Astrocyte of the cerebellum (primary cell): ENCODE measurements around the gene IFIT3.
A peak's percentile ranks its signal among the peaks of the same experiment; 100 is the strongest.

Experiments used
- DNase-seq: peaks from one replicate; pipeline ENCODE4 v3.0.0-alpha.2; 2011; ENCODE audit warnings: low read depth
- H3K4me3 ChIP-seq: 2 replicates; pipeline ENCODE4 v1.5.1; 2011; ENCODE audit warnings: mild to moderate bottlenecking, low read depth, low read length, moderate library complexity
- in situ Hi-C: cut with HindIII; loops from 2 replicates; pipeline ENCODE4 v1.10.0; 2017; ENCODE audit warnings: low sequenced_read_pairs
- TF ChIP-seq, protein P1 (sequence below): IDR thresholded peaks from 2 replicates; pipeline ENCODE4 v1.5.1; 2012; ENCODE audit warnings: low read length, low read depth, moderate library complexity, mild to moderate bottlenecking; ENCODE audit errors: missing control alignments

IFIT3 gene

DNA sequence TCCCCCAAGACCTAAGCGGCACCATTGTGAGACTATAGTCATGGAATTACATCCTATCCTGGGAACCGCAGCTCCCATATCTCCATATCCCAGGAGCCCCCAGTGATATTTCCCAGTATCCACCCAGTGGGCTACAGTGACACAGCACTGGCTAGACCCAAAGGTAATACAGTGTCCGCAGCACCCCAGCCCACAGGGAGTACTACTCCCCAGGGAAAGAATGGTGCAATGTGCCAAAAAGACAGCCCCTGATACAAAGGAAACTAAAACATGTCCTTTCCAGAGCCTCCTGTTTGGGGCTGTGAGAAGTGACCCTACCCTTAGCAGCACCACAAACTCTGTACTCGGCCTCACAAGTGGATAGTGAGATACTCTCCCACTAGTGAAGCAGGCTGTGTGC, 30.4 kb upstream of the IFIT3 start:
- in situ Hi-C loops: no loop called here
- TF ChIP-seq, protein P1, sequence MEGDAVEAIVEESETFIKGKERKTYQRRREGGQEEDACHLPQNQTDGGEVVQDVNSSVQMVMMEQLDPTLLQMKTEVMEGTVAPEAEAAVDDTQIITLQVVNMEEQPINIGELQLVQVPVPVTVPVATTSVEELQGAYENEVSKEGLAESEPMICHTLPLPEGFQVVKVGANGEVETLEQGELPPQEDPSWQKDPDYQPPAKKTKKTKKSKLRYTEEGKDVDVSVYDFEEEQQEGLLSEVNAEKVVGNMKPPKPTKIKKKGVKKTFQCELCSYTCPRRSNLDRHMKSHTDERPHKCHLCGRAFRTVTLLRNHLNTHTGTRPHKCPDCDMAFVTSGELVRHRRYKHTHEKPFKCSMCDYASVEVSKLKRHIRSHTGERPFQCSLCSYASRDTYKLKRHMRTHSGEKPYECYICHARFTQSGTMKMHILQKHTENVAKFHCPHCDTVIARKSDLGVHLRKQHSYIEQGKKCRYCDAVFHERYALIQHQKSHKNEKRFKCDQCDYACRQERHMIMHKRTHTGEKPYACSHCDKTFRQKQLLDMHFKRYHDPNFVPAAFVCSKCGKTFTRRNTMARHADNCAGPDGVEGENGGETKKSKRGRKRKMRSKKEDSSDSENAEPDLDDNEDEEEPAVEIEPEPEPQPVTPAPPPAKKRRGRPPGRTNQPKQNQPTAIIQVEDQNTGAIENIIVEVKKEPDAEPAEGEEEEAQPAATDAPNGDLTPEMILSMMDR: no peak
- H3K4me3 ChIP-seq: no peak overlapping the region
- no peak for DNase-seq

DNA sequence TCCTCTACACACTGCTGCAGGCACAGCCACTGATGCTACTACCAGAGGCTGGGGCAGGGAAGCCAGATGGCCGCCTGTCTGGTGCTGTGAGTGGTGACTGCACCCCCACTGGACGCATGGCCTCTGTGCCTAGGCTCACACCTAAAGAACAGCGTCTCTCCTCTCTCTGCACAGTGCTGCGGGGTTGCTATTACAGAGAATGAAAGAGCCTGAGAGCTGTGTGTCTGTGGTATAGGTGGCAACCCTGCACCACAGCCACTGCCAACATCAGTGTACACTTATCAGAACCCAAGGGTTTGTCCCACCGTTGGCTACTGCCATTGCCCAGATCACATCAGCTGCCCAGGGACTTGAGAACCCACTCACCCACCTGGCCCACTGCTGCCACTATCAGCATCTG, 30.0 kb upstream of the IFIT3 start:
- DNase-seq: no peak
- no peak overlapping the region for H3K4me3 ChIP-seq
- TF ChIP-seq, protein P1: no peak
- in situ Hi-C loops: no loop called here

DNA sequence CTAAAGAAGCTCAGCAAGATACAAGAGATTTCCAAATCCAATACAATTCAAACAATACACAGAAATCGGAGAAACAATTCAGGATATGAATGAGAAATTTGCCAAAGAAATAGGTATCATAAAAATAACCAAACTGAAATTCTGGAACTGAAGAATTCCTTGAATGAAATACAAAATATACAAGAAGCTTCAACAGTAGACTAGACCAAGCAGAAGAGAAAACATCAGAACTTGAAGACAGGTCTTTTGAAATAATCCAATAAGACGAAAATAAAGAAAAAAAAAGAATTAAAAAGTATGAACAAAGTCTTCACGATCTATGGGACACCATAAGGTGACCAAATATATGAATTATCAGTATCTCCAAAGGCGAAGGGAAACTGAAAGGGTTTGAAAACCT, 28.8 kb upstream of the IFIT3 start:
- no peak for DNase-seq
- H3K4me3 ChIP-seq: no peak overlapping the region
- in situ Hi-C loops: no loop called here
- TF ChIP-seq, protein P1: no peak

DNA sequence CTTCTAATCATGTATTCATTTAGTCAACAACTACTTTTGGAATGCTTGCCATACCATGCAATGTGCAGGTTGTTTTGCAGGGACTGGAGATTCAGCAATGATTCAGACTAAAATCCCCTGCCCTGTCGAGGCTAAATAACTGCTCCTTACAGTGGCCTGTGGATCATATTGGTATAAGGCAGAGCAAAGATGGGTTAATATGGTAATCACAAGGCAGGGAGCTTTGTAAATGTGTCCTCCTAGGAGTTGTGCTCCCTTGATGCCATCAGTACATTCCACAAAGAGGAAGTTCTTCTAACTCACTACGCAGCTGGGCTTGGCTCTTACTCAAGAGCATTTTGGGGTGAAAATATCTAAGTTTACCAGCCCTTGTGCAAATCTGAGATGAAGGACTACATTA, 26.6 kb upstream of the IFIT3 start:
- in situ Hi-C loops: no loop called here
- peak overlapping the region; percentile 45 for H3K4me3 ChIP-seq
- DNase-seq: no peak
- TF ChIP-seq, protein P1: no peak

DNA sequence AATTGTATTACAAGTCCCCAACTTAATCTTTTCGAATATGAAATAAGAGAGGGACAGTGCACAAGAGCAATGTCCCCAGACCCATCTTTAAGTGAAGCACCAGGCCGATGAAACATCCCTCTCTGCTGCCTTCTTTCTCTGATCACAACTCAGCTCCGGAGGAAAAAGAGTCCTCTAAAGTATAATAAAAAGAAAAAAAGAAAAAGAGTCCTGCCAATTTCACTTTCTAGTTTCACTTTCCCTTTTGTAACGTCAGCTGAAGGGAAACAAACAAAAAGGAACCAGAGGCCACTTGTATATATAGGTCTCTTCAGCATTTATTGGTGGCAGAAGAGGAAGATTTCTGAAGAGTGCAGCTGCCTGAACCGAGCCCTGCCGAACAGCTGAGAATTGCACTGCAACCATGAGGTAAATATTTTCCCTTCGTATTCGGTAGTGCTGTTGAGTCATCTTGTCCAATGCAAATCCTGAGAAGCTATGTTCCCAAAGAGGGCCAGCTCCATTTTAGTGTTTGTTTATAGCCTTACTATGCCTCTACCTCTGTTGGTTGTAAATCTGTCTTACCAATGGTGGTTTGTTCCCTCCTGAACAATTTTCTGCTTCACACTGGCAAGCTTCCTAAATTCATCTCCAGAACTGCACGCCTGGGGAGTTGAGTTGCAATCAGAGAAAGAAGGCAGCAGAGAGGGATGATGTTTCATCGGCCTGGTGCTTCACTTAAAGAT, 25.9 kb upstream of the IFIT3 start, which contains the start of gene IFIT2:
TSS of gene IFIT2 (plus strand) at position 326 of the 725 bp plus-strand sequence. CDS start at position 404, 78 bp downstream.
- TF ChIP-seq, protein P1: no peak
- peak; percentile 43 for DNase-seq
- in situ Hi-C loops: no loop called here
- peak within 1 kb of the TSS; percentile 45 for H3K4me3 ChIP-seq

DNA sequence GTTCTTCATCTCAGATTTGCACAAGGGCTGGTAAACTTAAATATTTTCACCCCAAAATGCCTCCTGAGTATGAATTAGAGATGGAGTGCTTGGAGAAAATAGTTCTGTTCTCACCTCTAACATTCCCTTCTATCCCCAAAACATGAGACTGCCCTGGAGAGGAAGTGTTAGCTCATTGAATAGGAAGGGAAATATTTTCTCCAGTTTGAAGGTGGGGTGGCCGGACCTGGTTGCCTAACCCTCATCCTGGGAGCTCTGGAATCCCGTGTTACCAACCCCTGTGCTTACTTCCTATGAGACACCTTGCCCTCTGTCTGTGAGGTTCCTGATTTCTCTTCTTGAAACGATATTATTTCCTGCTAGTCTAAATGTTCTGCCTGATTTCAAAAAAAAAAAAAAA, 25.2 kb upstream of the IFIT3 start:
- DNase-seq: no peak
- H3K4me3 ChIP-seq: peak overlapping the region; percentile 45
- TF ChIP-seq, protein P1: no peak
- in situ Hi-C loops: no loop called here
